ENCODE data around the gene CTIF. TPM values are rescaled to one million over a fixed set of nuclear protein-coding genes. Genes with fewer than 3 reads are reported as not detected.

CTIF gene
- total and polyA plus RNA-seq, 2 experiments from 2014 or later = 22.1 to 27.9 TPM

GRCh38 chr18:48757367-48757766 is 218.5 kb downstream of the CTIF start:
- TF ChIP-seq EZH2 (IDR thresholded peaks at IDR 0.05; ENCODE audit: borderline replicate concordance) (no peak), EZH2phosphoT487 (IDR thresholded peaks at IDR 0.05; ENCODE audit: low read depth, severe bottlenecking, unreplicated experiment) (no peak), CTCF (IDR thresholded peaks at IDR 0.05; ENCODE audit: poor library complexity) (no peak)
- no peaks in the 10 kb centered on the region for H3K9me3 ChIP-seq (ENCODE audit: low read depth)
- no peak overlapping the region for H2AFZ ChIP-seq
- H3K36me3 ChIP-seq (replicated peaks; ENCODE audit: insufficient read depth, low read depth) = no peaks in the 10 kb centered on the region
- H3K79me2 ChIP-seq = no peaks in the 10 kb centered on the region
- DNase-seq (ENCODE audit: low spot score) = no peak
- H4K20me1 ChIP-seq (ENCODE audit: insufficient read depth, poor library complexity, severe bottlenecking) = no peaks in the 10 kb centered on the region
- no peaks in the 10 kb centered on the region for H3K4me1 ChIP-seq (ENCODE audit: insufficient read depth)
- no peak overlapping the region for H3K27ac ChIP-seq
- 92% methylated on average over 6 of the region's 6 CpGs for WGBS (ENCODE audit: low lambda C conversion rate, missing lambda C conversion rate)
- H3K4me2 ChIP-seq = no peak overlapping the region
- no peaks in the 10 kb centered on the region for H3K27me3 ChIP-seq
- no peak overlapping the region for H3K4me3 ChIP-seq
- H3K9me2 ChIP-seq (replicated peaks; ENCODE audit: insufficient read depth) = no peaks in the 10 kb centered on the region

- H3K27me3 ChIP-seq = no peaks in the 10 kb centered on the region
- H3K4me2 ChIP-seq = no peak overlapping the region
- 97% methylated on average over 13 of the region's 13 CpGs for WGBS (ENCODE audit: low lambda C conversion rate, missing lambda C conversion rate)
- TF ChIP-seq CTCF (IDR thresholded peaks at IDR 0.05; ENCODE audit: poor library complexity) (no peak), EZH2phosphoT487 (IDR thresholded peaks at IDR 0.05; ENCODE audit: low read depth, severe bottlenecking, unreplicated experiment) (no peak), EZH2 (IDR thresholded peaks at IDR 0.05; ENCODE audit: borderline replicate concordance) (no peak)
- no peaks in the 10 kb centered on the region for H4K20me1 ChIP-seq (ENCODE audit: insufficient read depth, poor library complexity, severe bottlenecking)
- H3K4me3 ChIP-seq = no peak overlapping the region
- H3K9me3 ChIP-seq (ENCODE audit: low read depth) = no peaks in the 10 kb centered on the region
- no peaks in the 10 kb centered on the region for H3K79me2 ChIP-seq
- H2AFZ ChIP-seq = no peak overlapping the region
- H3K36me3 ChIP-seq (replicated peaks; ENCODE audit: insufficient read depth, low read depth) = no peaks in the 10 kb centered on the region
- DNase-seq (ENCODE audit: low spot score) = no peak
- no peaks in the 10 kb centered on the region for H3K9me2 ChIP-seq (replicated peaks; ENCODE audit: insufficient read depth)
- no peaks in the 10 kb centered on the region for H3K4me1 ChIP-seq (ENCODE audit: insufficient read depth)
- H3K27ac ChIP-seq = no peak overlapping the region
Measured at GRCh38 chr18:48757906-48758305, 219.1 kb downstream of the CTIF start.

GRCh38 chr18:48761582-48761981 is 222.8 kb downstream of the CTIF start:
- H3K4me1 ChIP-seq (ENCODE audit: insufficient read depth) = peaks cover 2% of the 10 kb centered on the region
- H3K4me3 ChIP-seq = no peak overlapping the region
- WGBS (ENCODE audit: low lambda C conversion rate, missing lambda C conversion rate) = 95% methylated on average over 19 of the region's 19 CpGs
- H3K4me2 ChIP-seq = no peak overlapping the region
- H3K9me2 ChIP-seq (replicated peaks; ENCODE audit: insufficient read depth) = no peaks in the 10 kb centered on the region
- no peak for TF ChIP-seq EZH2phosphoT487 (IDR thresholded peaks at IDR 0.05; ENCODE audit: low read depth, severe bottlenecking, unreplicated experiment)
- no peak overlapping the region for H2AFZ ChIP-seq
- no peaks in the 10 kb centered on the region for H3K79me2 ChIP-seq
- no peaks in the 10 kb centered on the region for H3K9me3 ChIP-seq (ENCODE audit: low read depth)
- no peak overlapping the region for H3K27ac ChIP-seq
- no peaks in the 10 kb centered on the region for H3K27me3 ChIP-seq
- no peak for DNase-seq (ENCODE audit: low spot score)
- no peaks in the 10 kb centered on the region for H3K36me3 ChIP-seq (replicated peaks; ENCODE audit: insufficient read depth, low read depth)
- H4K20me1 ChIP-seq (ENCODE audit: insufficient read depth, poor library complexity, severe bottlenecking) = no peaks in the 10 kb centered on the region

GRCh38 chr18:48762022-48762421 is 223.2 kb downstream of the CTIF start:
- DNase-seq (ENCODE audit: low spot score) = no peak
- Histone ChIP-seq H3K9me2 (replicated peaks; ENCODE audit: insufficient read depth) (no peaks in the 10 kb centered on the region), H2AFZ (no peak overlapping the region), H3K4me1 (ENCODE audit: insufficient read depth) (peaks cover 6% of the 10 kb centered on the region), H3K27me3 (no peaks in the 10 kb centered on the region), H3K4me2 (no peak overlapping the region), H3K36me3 (replicated peaks; ENCODE audit: insufficient read depth, low read depth) (no peaks in the 10 kb centered on the region), H4K20me1 (ENCODE audit: insufficient read depth, poor library complexity, severe bottlenecking) (no peaks in the 10 kb centered on the region), H3K27ac (no peak overlapping the region), H3K9me3 (ENCODE audit: low read depth) (no peaks in the 10 kb centered on the region), H3K4me3 (no peak overlapping the region), H3K79me2 (no peaks in the 10 kb centered on the region)
- TF ChIP-seq EZH2phosphoT487 (IDR thresholded peaks at IDR 0.05; ENCODE audit: low read depth, severe bottlenecking, unreplicated experiment) = no peak
- TF ChIP-seq CTCF (IDR thresholded peaks at IDR 0.05; ENCODE audit: poor library complexity) = no peak
- TF ChIP-seq EZH2 (IDR thresholded peaks at IDR 0.05; ENCODE audit: borderline replicate concordance) = no peak
- 98% methylated on average over 6 of the region's 6 CpGs for WGBS (ENCODE audit: low lambda C conversion rate, missing lambda C conversion rate)

Data from hepatocyte (in vitro differentiated cells).